Measurements from ENCODE around the gene SLC44A3. TPM values are rescaled to one million over a fixed set of nuclear protein-coding genes. Genes with fewer than 3 reads are reported as not detected.

The SLC44A3 gene
- total RNA-seq, 6 experiments from 2014 or later, result 1.9 to 8.7 (median 7.4) TPM

DNA sequence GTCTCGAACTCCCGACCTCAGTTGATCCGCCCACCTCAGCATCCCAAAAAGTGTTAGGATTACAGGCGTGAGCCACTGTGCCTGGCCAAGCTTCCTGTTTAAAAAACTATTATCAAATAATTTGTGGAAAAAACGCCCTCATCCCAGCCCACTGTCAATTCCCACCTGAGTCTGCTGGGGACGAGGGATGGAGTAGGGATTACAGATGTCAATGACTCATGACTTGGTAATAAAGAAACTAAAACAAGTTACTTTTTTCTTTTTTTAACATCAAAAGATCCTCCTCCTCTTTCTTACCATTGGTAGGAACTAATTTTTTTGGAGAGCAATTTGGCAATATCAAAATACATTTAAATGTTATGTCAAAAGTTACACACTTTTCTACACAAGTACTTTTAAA lies 97.1 kb downstream of the SLC44A3 start:
- 77% methylated on average over 6 of the region's 6 CpGs for WGBS (ENCODE audit: insufficient coverage, low coverage, low lambda C conversion rate, missing lambda C conversion rate)
- TF ChIP-seq CTCF (IDR thresholded peaks at IDR 0.05), result no peak
- no peak for TF ChIP-seq POLR2A (IDR thresholded peaks at IDR 0.05)
- no peak for ATAC-seq
- H3K4me1 ChIP-seq, result peaks cover 0 to 49% (median 0%) of the 10 kb centered on the region in 4 donors
- no peak for DNase-seq
- no peaks in the 10 kb centered on the region for H3K27me3 ChIP-seq
- H3K4me3 ChIP-seq, result no peak overlapping the region
- intact Hi-C loops (cut with DNase I), result no loop called here
- no peaks in the 10 kb centered on the region for H3K36me3 ChIP-seq
- no peaks in the 10 kb centered on the region for H3K9me3 ChIP-seq
- H3K27ac ChIP-seq, result no peak overlapping the region

- H3K4me3 ChIP-seq, result no peak overlapping the region
- DNase-seq (no peak), ATAC-seq (peak in 2 of 4 donors; percentile 18)
- WGBS (ENCODE audit: insufficient coverage, low coverage, low lambda C conversion rate, missing lambda C conversion rate), result 87% methylated on average over 4 of the region's 4 CpGs
- no peak overlapping the region for H3K27ac ChIP-seq
- H3K36me3 ChIP-seq, result no peaks in the 10 kb centered on the region
- intact Hi-C loops (cut with DNase I), result no loop called here
- peaks cover 0 to 48% (median 1%) of the 10 kb centered on the region in 4 donors for H3K4me1 ChIP-seq
- no peak for TF ChIP-seq POLR2A (IDR thresholded peaks at IDR 0.05)
- TF ChIP-seq CTCF (IDR thresholded peaks at IDR 0.05), result no peak
- no peaks in the 10 kb centered on the region for H3K27me3 ChIP-seq
- H3K9me3 ChIP-seq, result no peaks in the 10 kb centered on the region
These were observed 99.3 kb downstream of the SLC44A3 start for GRCh38 chr1:94919241-94920030.

- no peak overlapping the region for H3K4me3 ChIP-seq
- TF ChIP-seq CTCF (IDR thresholded peaks at IDR 0.05) (no peak), POLR2A (IDR thresholded peaks at IDR 0.05) (no peak)
- no peaks in the 10 kb centered on the region for H3K27me3 ChIP-seq
- 65% methylated on average over 2 of the region's 3 CpGs for WGBS (ENCODE audit: insufficient coverage, low coverage, low lambda C conversion rate, missing lambda C conversion rate)
- H3K4me1 ChIP-seq, result peaks cover 0 to 53% (median 3%) of the 10 kb centered on the region in 4 donors
- ATAC-seq (peak; percentile 38 to 61 (median 46)), DNase-seq (no peak)
- H3K27ac ChIP-seq, result no peak overlapping the region
- intact Hi-C loops (cut with DNase I), result no loop called here
- no peaks in the 10 kb centered on the region for H3K9me3 ChIP-seq
- no peaks in the 10 kb centered on the region for H3K36me3 ChIP-seq
These were observed 99.9 kb downstream of the SLC44A3 start for GRCh38 chr1:94920061-94920460.

DNA sequence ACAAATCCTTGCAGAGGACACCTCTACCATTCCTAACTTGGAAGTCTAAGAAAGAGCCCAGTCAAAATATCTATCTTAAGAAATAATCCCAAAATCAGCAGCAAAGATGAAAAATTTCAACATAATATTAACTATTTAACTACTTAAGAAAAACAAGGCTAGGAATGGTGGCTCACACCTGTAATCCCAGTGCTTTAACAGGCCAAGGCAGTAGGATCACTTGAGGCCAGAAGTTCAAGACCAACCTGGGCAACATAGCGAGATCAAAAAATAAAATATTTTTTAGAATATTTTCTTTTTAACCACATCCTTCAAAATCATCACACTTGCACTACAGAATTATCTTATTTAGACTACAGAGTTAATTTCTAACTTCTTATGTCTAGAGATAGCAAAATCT lies 101.8 kb downstream of the SLC44A3 start:
- H3K27me3 ChIP-seq, result no peaks in the 10 kb centered on the region
- H3K36me3 ChIP-seq, result no peaks in the 10 kb centered on the region
- TF ChIP-seq CTCF (IDR thresholded peaks at IDR 0.05), result no peak
- TF ChIP-seq POLR2A (IDR thresholded peaks at IDR 0.05), result no peak
- H3K9me3 ChIP-seq, result no peaks in the 10 kb centered on the region
- WGBS (ENCODE audit: insufficient coverage, low coverage, low lambda C conversion rate, missing lambda C conversion rate), result 85% methylated on average over 1 of the region's 1 CpG
- no peak overlapping the region for H3K27ac ChIP-seq
- intact Hi-C loops (cut with DNase I), result no loop called here
- no peak for DNase-seq
- no peak for ATAC-seq
- H3K4me3 ChIP-seq, result no peak overlapping the region
- H3K4me1 ChIP-seq, result peaks cover 0 to 53% (median 3%) of the 10 kb centered on the region in 4 donors
